Measurements from ENCODE around the gene DHCR24.

DHCR24 gene

DNA sequence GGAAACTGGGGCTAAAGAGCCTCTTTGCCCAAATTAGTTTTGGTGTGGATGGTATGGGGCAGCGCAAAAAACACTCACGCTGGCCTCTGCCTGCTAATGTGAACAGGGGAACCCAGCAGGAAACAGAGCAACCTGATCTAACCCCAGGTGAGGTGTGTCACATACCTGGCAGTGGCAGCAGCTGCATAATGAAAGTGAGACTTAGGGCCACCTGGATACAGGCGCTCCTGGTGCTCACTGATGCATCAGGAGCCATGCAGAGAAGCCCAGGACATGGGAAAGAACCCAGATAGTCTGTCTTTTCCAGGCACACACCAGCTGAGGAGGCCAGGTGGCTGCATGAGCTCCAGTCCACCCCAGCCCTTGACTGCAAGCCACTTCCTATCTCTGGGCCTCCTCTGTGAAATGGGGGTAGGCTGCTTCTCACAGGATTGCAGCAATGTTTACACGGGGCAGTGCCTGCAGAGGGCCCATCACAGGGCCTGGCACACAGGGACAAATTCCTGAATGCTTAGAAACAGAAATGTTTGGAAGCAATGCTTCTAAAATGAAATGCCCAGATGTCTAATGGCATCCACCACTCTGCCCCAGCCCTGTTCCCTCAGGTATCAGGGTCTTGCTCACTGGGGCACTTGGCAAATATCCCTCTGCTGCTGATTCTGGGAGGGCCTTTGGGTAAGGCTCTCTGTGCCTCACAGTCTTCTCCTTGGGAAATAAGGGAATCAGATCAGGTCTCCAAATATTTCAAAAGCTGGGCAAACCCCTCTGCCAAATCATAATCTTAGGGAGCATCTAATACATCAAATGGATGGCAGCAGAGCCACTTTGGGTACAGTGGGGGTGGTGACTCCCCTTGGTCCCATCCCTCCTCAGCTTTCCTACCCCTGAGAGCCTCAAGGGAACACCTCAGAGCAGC, 19.9 kb downstream of the DHCR24 start:
- no peaks in the 10 kb centered on the region for H3K27me3 Mint-ChIP-seq
- no peak overlapping the region for H3K4me3 Mint-ChIP-seq
- H3K9me3 Mint-ChIP-seq: no peaks in the 10 kb centered on the region
- no peak for DNase-seq
- ATAC-seq (replicated peaks): no peak
- H3K36me3 Mint-ChIP-seq (ENCODE audit: insufficient read depth): peaks cover 3% of the 10 kb centered on the region
- H3K4me1 Mint-ChIP-seq (ENCODE audit: low read depth in 2 of 2): no peaks in the 10 kb centered on the region
- no peak overlapping the region for H3K27ac Mint-ChIP-seq

- no peak for DNase-seq
- peak overlapping the region in 1 of 2 donors; percentile 27 for H3K27ac Mint-ChIP-seq
- no peaks in the 10 kb centered on the region for H3K27me3 Mint-ChIP-seq
- no peaks in the 10 kb centered on the region for H3K9me3 Mint-ChIP-seq
- no peak overlapping the region for H3K4me3 Mint-ChIP-seq
- H3K4me1 Mint-ChIP-seq (ENCODE audit: low read depth in 2 of 2): peaks cover 0 to 7% of the 10 kb centered on the region in 2 donors
- H3K36me3 Mint-ChIP-seq (ENCODE audit: insufficient read depth): peaks cover 3% of the 10 kb centered on the region
- no peak for ATAC-seq (replicated peaks)
Observed at GRCh38 chr1:54865238-54866073, 21.5 kb downstream of the DHCR24 start.

GRCh38 chr1:54864460-54865208, 22.4 kb downstream of the DHCR24 start:
- Mint-ChIP-seq H3K36me3 (ENCODE audit: insufficient read depth) (peaks cover 5% of the 10 kb centered on the region), H3K4me3 (no peak overlapping the region), H3K27me3 (no peaks in the 10 kb centered on the region), H3K27ac (peak overlapping the region in 1 of 2 donors; percentile 27), H3K4me1 (ENCODE audit: low read depth in 2 of 2) (peaks cover 0 to 14% of the 10 kb centered on the region in 2 donors), H3K9me3 (no peaks in the 10 kb centered on the region)
- DNase-seq (no peak), ATAC-seq (replicated peaks) (no peak)

DNA sequence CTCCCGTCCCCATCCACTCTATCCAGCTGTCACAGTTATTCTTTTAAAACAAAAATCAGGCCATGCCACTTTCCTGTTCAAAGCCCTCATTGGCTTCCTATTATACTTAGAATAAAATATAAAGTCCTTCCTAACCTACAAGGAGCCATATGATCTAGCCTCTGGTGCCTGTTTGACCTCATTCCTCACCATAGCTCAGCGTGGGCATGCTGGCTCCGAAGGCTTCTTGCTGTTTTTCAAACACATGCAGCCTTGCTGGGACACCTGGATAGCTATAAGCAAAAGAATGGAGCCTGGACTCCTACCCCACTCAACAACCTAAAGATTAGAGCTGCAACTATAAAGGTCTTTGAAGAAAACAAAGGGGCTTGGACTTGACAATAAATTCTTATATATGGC, 23.7 kb downstream of the DHCR24 start:
- H3K27ac Mint-ChIP-seq: peak overlapping the region in 1 of 2 donors; percentile 49
- no peaks in the 10 kb centered on the region for H3K9me3 Mint-ChIP-seq
- H3K27me3 Mint-ChIP-seq: no peaks in the 10 kb centered on the region
- peaks cover 5% of the 10 kb centered on the region for H3K36me3 Mint-ChIP-seq (ENCODE audit: insufficient read depth)
- ATAC-seq (replicated peaks) (no peak), DNase-seq (no peak)
- peaks cover 0 to 14% of the 10 kb centered on the region in 2 donors for H3K4me1 Mint-ChIP-seq (ENCODE audit: low read depth in 2 of 2)
- H3K4me3 Mint-ChIP-seq: no peak overlapping the region

DNA sequence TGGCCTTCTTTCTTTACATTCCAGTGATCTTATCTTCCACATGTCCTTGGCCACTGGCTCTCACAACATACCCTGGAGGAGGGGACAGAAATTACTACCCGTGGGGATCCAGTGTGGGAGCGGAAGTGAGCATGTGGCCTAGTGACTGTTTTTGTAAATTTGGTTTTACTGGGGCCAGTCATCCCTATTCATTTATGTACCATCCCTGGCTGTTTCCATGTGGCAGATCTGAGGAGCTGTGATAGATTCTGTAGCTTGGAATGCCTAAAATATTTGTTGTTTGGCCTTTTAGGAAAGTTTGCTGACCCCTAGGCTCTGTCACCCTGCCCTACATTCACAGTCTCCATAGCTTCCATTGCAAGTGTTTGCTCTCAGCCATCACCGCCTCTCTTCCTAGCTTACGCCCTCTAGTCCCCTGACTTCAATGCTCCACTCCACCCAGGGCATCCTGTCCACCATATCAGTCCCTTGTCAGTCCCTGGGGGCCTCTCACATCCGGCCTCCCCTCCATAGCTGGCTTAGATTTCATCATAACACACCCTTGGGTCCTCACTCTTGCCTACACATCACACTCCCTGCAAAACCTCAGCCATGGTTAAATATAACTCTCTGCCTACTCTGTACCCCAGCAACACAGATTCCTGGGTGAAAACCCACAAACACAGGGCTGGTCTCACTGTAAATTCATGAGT, 25.8 kb downstream of the DHCR24 start:
- H3K9me3 Mint-ChIP-seq: no peaks in the 10 kb centered on the region
- ATAC-seq (replicated peaks): no peak
- no peak for DNase-seq
- peak overlapping the region; percentile 0 to 70 for H3K27ac Mint-ChIP-seq
- H3K27me3 Mint-ChIP-seq: no peaks in the 10 kb centered on the region
- peaks cover 0 to 14% of the 10 kb centered on the region in 2 donors for H3K4me1 Mint-ChIP-seq (ENCODE audit: low read depth in 2 of 2)
- H3K36me3 Mint-ChIP-seq (ENCODE audit: insufficient read depth): peaks cover 5% of the 10 kb centered on the region
- H3K4me3 Mint-ChIP-seq: peak overlapping the region in 1 of 2 donors; percentile 16

GRCh38 chr1:54859700-54860391, 27.1 kb downstream of the DHCR24 start:
- no peak for ATAC-seq (replicated peaks)
- no peak overlapping the region for H3K27ac Mint-ChIP-seq

GRCh38 chr1:54857746-54858561, 29.0 kb downstream of the DHCR24 start:
- H3K27me3 Mint-ChIP-seq: no peaks in the 10 kb centered on the region
- H3K27ac Mint-ChIP-seq: no peak overlapping the region
- peaks cover 5% of the 10 kb centered on the region for H3K36me3 Mint-ChIP-seq (ENCODE audit: insufficient read depth)
- ATAC-seq (replicated peaks) (no peak), DNase-seq (no peak)
- H3K4me1 Mint-ChIP-seq (ENCODE audit: low read depth in 2 of 2): peaks cover 0 to 14% of the 10 kb centered on the region in 2 donors
- no peak overlapping the region for H3K4me3 Mint-ChIP-seq
- no peaks in the 10 kb centered on the region for H3K9me3 Mint-ChIP-seq

More at GRCh38 chr1:54859700-54860391, 27.1 kb downstream of the DHCR24 start:
- DNase-seq: no peak
- peaks cover 5% of the 10 kb centered on the region for H3K36me3 Mint-ChIP-seq (ENCODE audit: insufficient read depth)
- H3K9me3 Mint-ChIP-seq: no peaks in the 10 kb centered on the region
- peaks cover 0 to 14% of the 10 kb centered on the region in 2 donors for H3K4me1 Mint-ChIP-seq (ENCODE audit: low read depth in 2 of 2)
- no peak overlapping the region for H3K4me3 Mint-ChIP-seq
- H3K27me3 Mint-ChIP-seq: no peaks in the 10 kb centered on the region

DNA sequence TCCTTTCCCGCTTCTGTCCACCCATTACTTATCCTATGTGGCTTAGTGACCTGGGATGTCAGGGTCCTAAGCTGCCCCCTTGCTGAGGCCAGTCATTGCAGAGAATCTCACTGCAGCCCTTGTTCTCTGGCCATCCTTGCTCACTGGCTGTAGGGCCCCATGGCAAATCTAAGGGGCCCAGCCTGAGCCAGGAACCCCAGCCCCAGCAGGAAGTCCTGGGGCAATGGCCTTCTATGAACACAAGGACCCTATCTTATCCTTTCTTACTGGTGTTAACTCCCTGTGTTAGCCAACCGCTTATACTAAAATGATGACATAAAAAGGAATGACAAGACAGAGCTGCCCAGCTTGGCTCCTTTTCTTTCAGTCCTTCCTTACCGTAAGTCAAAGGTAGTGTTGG, 29.9 kb downstream of the DHCR24 start:
- Mint-ChIP-seq H3K4me3 (no peak overlapping the region), H3K27ac (no peak overlapping the region), H3K36me3 (ENCODE audit: insufficient read depth) (peaks cover 4% of the 10 kb centered on the region), H3K27me3 (no peaks in the 10 kb centered on the region), H3K4me1 (ENCODE audit: low read depth in 2 of 2) (peaks cover 0 to 14% of the 10 kb centered on the region in 2 donors), H3K9me3 (no peaks in the 10 kb centered on the region)
- DNase-seq (no peak), ATAC-seq (replicated peaks) (no peak)

GRCh38 chr1:54854381-54855020, 32.5 kb downstream of the DHCR24 start:
- DNase-seq (no peak), ATAC-seq (replicated peaks) (no peak)
- Mint-ChIP-seq H3K27ac (no peak overlapping the region), H3K4me1 (ENCODE audit: low read depth in 2 of 2) (no peaks in the 10 kb centered on the region), H3K36me3 (ENCODE audit: insufficient read depth) (peaks cover 5% of the 10 kb centered on the region), H3K4me3 (no peak overlapping the region), H3K27me3 (no peaks in the 10 kb centered on the region), H3K9me3 (no peaks in the 10 kb centered on the region)

GRCh38 chr1:54853793-54854370, 33.1 kb downstream of the DHCR24 start:
- H3K27me3 Mint-ChIP-seq: no peaks in the 10 kb centered on the region
- peaks cover 5% of the 10 kb centered on the region for H3K36me3 Mint-ChIP-seq (ENCODE audit: insufficient read depth)
- H3K9me3 Mint-ChIP-seq: no peaks in the 10 kb centered on the region
- no peaks in the 10 kb centered on the region for H3K4me1 Mint-ChIP-seq (ENCODE audit: low read depth in 2 of 2)
- H3K4me3 Mint-ChIP-seq: no peak overlapping the region
- no peak overlapping the region for H3K27ac Mint-ChIP-seq
- ATAC-seq (replicated peaks) (no peak), DNase-seq (no peak)

DNA sequence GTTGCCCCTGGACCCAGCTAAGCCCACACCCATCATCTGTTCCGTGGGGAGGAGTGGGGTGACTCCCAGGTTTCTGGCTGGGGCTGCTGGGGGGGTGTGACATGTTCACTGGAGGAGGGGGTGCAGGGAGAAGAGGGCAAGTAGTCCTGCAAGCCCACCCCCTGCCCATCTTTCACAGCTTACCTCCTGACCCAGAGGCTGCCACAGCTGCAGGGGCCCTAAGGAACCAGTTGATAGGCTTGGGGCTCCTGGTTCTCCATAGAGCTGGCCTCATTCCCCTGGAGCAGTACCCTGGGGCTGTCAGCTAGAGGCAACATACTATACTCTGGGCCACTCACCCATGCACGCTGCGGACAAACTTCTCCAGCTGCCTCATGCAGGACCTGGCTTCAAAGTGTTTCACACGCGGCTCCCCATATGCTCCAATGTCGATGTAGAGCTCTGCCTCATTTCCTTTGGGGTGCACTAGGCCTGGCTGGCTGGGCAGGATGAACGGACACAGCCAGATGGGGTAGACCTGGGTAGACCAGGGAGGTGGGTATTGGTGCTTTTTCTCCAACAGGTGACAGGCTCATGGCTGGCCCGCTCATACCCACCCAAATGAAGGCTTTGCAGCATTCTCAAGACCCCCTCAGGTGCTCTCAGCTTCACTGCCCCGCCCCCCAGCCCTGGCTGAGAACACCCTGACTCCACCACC, 33.8 kb downstream of the DHCR24 start:
- Mint-ChIP-seq H3K4me1 (ENCODE audit: low read depth in 2 of 2) (no peaks in the 10 kb centered on the region), H3K27ac (no peak overlapping the region), H3K9me3 (no peaks in the 10 kb centered on the region), H3K36me3 (ENCODE audit: insufficient read depth) (peaks cover 5% of the 10 kb centered on the region), H3K4me3 (no peak overlapping the region), H3K27me3 (no peaks in the 10 kb centered on the region)
- ATAC-seq (replicated peaks) (no peak), DNase-seq (no peak)

Data from effector memory CD8-positive, alpha-beta T cell (primary cell).